HepG2 (cell line): Measurements from ENCODE around the gene RPS6KA2.

Experiments used
- ATF3 ChIP-seq: sonication (generic); formaldehyde crosslinking; IDR thresholded peaks from 2 replicates; pipeline ENCODE4 v1.4.0; 2020; ENCODE audit warnings: missing genetic modification reagents
- CBX5 ChIP-seq: sonication (generic); formaldehyde crosslinking; IDR thresholded peaks from 2 replicates; pipeline ENCODE4 v1.4.0; 2020; ENCODE audit warnings: missing genetic modification reagents, borderline replicate concordance
- GABPA ChIP-seq, 2 experiments: IDR thresholded peaks; 2 replicates each; pipeline ENCODE4 v1.6.1; 2011 to 2016; ENCODE audit warnings: low read depth in 2 of 2, low read length in 1 of 2, missing biosample characterization in 1 of 2, missing genetic modification characterization in 1 of 2
- MEIS2 ChIP-seq: sonication (generic); formaldehyde crosslinking; IDR thresholded peaks from 2 replicates; pipeline ENCODE4 v1.9.0; 2021; ENCODE audit warnings: mild to moderate bottlenecking, missing genetic modification reagents
- NBN ChIP-seq: fragments of 450-650 bp; conservative IDR thresholded peaks from 2 replicates; pipeline ENCODE4 v1.6.1; 2017
- NR2C2 ChIP-seq: sonication (generic); formaldehyde crosslinking; IDR thresholded peaks from 2 replicates; pipeline ENCODE4 v1.4.0; 2020; ENCODE audit warnings: missing genetic modification reagents, mild to moderate bottlenecking, moderate library complexity, borderline replicate concordance
- RFX5 ChIP-seq: IDR thresholded peaks from 2 replicates; pipeline ENCODE4 v1.6.1; 2011; ENCODE audit warnings: low read depth, low read length, improper control_type of control experiment
- ZNF20 ChIP-seq: sonication (generic); formaldehyde crosslinking; IDR thresholded peaks from 2 replicates; pipeline ENCODE4 v1.4.0; 2020; ENCODE audit warnings: mild to moderate bottlenecking, moderate library complexity, missing genetic modification reagents
- ZNF496 ChIP-seq: sonication (generic); formaldehyde crosslinking; IDR thresholded peaks from 2 replicates; pipeline ENCODE4 v1.8.1; 2023; ENCODE audit warnings: mild to moderate bottlenecking, moderate library complexity, missing genetic modification reagents; ENCODE audit not compliant: insufficient replicate concordance
- ZNF660 ChIP-seq: sonication (generic); formaldehyde crosslinking; IDR thresholded peaks from 2 replicates; pipeline ENCODE4 v1.5.1; 2020; ENCODE audit warnings: mild to moderate bottlenecking, low read depth, missing genetic modification reagents, borderline replicate concordance
- TF ChIP-seq, protein P1 (sequence below): sonication (generic); formaldehyde crosslinking; IDR thresholded peaks from 2 replicates; pipeline ENCODE4 v1.5.0; 2020; ENCODE audit warnings: mild to moderate bottlenecking, missing genetic modification reagents, moderate library complexity
- TF ChIP-seq, protein P2 (sequence below): IDR thresholded peaks from 2 replicates; pipeline ENCODE4 v1.6.1; 2012; ENCODE audit warnings: inconsistent platforms
- TF ChIP-seq, protein P3 (sequence below): sonication (generic); formaldehyde crosslinking; IDR thresholded peaks from 2 replicates; pipeline ENCODE4 v1.4.0; 2020; ENCODE audit warnings: low read depth, missing genetic modification reagents

DNA sequence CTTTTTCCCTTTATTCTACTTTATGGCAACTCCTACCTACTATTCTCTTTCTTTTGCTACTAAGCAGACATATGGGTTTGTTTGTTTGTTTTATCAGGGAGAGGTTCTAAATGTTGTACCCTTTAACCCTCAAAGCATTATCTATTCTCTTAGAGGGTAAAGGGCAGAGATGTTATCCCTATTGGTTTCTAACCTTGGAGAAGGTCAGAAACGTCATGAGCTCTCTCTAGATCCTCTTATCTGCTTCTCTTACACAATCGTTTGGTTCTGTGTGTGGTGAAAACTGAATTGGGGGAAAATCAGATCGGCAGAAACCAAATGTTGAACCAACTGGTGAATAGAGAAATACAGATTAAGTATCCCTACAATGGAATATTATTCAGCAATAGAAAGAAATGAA, 237.9 kb downstream of the RPS6KA2 start:
- TF ChIP-seq CBX5 (CRISPR knock-in tag) (no peak), ATF3 (no peak), ZNF20 (CRISPR knock-in tag) (no peak), ZNF496 (CRISPR knock-in tag) (no peak), RFX5 (no peak), GABPA (IDR thresholded peaks at IDR 0.05; ENCODE audit: low read depth, low read length) (no peak), GABPA (CRISPR knock-in tag; IDR thresholded peaks at IDR 0.05; ENCODE audit: low read depth) (no peak), MEIS2 (CRISPR knock-in tag) (no peak), ZNF660 (CRISPR knock-in tag) (no peak), NBN (0 out of 2 replicates have a peak, but pooled peaks have one; percentile 54), NR2C2 (CRISPR knock-in tag) (peak; percentile 80)
- TF ChIP-seq, protein P1, sequence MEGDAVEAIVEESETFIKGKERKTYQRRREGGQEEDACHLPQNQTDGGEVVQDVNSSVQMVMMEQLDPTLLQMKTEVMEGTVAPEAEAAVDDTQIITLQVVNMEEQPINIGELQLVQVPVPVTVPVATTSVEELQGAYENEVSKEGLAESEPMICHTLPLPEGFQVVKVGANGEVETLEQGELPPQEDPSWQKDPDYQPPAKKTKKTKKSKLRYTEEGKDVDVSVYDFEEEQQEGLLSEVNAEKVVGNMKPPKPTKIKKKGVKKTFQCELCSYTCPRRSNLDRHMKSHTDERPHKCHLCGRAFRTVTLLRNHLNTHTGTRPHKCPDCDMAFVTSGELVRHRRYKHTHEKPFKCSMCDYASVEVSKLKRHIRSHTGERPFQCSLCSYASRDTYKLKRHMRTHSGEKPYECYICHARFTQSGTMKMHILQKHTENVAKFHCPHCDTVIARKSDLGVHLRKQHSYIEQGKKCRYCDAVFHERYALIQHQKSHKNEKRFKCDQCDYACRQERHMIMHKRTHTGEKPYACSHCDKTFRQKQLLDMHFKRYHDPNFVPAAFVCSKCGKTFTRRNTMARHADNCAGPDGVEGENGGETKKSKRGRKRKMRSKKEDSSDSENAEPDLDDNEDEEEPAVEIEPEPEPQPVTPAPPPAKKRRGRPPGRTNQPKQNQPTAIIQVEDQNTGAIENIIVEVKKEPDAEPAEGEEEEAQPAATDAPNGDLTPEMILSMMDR (CRISPR knock-in tag) = no peak
- TF ChIP-seq, protein P2, sequence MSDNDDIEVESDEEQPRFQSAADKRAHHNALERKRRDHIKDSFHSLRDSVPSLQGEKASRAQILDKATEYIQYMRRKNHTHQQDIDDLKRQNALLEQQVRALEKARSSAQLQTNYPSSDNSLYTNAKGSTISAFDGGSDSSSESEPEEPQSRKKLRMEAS = no peak
- TF ChIP-seq, protein P3, sequence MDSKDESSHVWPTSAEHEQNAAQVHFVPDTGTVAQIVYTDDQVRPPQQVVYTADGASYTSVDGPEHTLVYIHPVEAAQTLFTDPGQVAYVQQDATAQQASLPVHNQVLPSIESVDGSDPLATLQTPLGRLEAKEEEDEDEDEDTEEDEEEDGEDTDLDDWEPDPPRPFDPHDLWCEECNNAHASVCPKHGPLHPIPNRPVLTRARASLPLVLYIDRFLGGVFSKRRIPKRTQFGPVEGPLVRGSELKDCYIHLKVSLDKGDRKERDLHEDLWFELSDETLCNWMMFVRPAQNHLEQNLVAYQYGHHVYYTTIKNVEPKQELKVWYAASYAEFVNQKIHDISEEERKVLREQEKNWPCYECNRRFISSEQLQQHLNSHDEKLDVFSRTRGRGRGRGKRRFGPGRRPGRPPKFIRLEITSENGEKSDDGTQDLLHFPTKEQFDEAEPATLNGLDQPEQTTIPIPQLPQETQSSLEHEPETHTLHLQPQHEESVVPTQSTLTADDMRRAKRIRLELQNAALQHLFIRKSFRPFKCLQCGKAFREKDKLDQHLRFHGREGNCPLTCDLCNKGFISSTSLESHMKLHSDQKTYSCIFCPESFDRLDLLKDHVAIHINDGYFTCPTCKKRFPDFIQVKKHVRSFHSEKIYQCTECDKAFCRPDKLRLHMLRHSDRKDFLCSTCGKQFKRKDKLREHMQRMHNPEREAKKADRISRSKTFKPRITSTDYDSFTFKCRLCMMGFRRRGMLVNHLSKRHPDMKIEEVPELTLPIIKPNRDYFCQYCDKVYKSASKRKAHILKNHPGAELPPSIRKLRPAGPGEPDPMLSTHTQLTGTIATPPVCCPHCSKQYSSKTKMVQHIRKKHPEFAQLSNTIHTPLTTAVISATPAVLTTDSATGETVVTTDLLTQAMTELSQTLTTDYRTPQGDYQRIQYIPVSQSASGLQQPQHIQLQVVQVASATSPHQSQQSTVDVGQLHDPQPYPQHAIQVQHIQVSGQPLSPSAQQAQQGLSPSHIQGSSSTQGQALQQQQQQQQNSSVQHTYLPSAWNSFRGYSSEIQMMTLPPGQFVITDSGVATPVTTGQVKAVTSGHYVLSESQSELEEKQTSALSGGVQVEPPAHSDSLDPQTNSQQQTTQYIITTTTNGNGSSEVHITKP (CRISPR knock-in tag) = no peak
